Measurements from ENCODE around the gene ACAA2.

GRCh38 chr18:49846361-49846662 lies 33.0 kb upstream of the ACAA2 start:
- no peak for TF ChIP-seq CTCF (IDR thresholded peaks at IDR 0.05)
- TF ChIP-seq RAD21 (conservative IDR thresholded peaks at IDR 0.05 in 1 of 2, IDR thresholded peaks at IDR 0.05 in 1 of 2): no peak
- TF ChIP-seq CEBPB (IDR thresholded peaks at IDR 0.05): no peak
- no peak for TF ChIP-seq RNF2 (IDR thresholded peaks at IDR 0.05; ENCODE audit: borderline replicate concordance, low read depth)
- TF ChIP-seq SMC3 (IDR thresholded peaks at IDR 0.05): no peak
- TF ChIP-seq MAFK (IDR thresholded peaks at IDR 0.05; ENCODE audit: partially characterized antibody): no peak
- no peak for TF ChIP-seq ESRRA (IDR thresholded peaks at IDR 0.05; ENCODE audit: borderline replicate concordance, low read length)
- TF ChIP-seq CHD2 (IDR thresholded peaks at IDR 0.05; ENCODE audit: low read length, partially characterized antibody): no peak
- TF ChIP-seq JUNB (IDR thresholded peaks at IDR 0.05): no peak
- no peak for TF ChIP-seq NFE2L2 (conservative IDR thresholded peaks at IDR 0.05; ENCODE audit: low read length)
- TF ChIP-seq RCOR1 (IDR thresholded peaks at IDR 0.05; ENCODE audit: low read depth, low read length): no peak
- no peak for TF ChIP-seq NR3C1 (IDR thresholded peaks at IDR 0.05)

Data from A549 (cell line).